Sigmoid colon (tissue), 7 donors: ENCODE results near the gene TACR1. TPM values are rescaled to one million over a fixed set of nuclear protein-coding genes. Genes with fewer than 3 reads are reported as not detected.

Experiments
- DNase-seq: peaks from one replicate; pipeline ENCODE4 v3.0.0-alpha.2; 2019
- H3K27ac ChIP-seq, 4 donors: fragments of 200-600 bp; sonication (generic); one replicate each; pipeline ENCODE4 v1.5.1; 2016 to 2019; ENCODE audit warnings: mild to moderate bottlenecking in 1 of 4
- H3K27me3 ChIP-seq, 3 donors: fragments of 200-600 bp; sonication (generic); one replicate each; pipeline ENCODE4 v1.5.1; 2019; ENCODE audit warnings: mild to moderate bottlenecking in 1 of 3
- H3K36me3 ChIP-seq, 4 donors: fragments of 200-600 bp; sonication (generic); one replicate each; pipeline ENCODE4 v1.5.1; 2016 to 2019
- H3K4me1 ChIP-seq, 4 donors: fragments of 200-600 bp; sonication (generic); one replicate each; pipeline ENCODE4 v1.5.1; 2017 to 2019
- H3K4me3 ChIP-seq, 4 donors: fragments of 200-600 bp; sonication (generic); one replicate each; pipeline ENCODE4 v1.5.1; 2017 to 2019; ENCODE audit warnings: mild to moderate bottlenecking in 2 of 4, moderate library complexity in 1 of 4
- H3K9me3 ChIP-seq, 4 donors: fragments of 200-600 bp in 3 of 4; sonication (generic) in 3 of 4; one replicate each; pipeline versions ENCODE4 v1.5.1 to v1.6.1; 2013 to 2019
- CTCF ChIP-seq, 4 experiments: fragments of 450-650 bp in 3 of 4; fragments of 200-600 bp in 1 of 4; IDR thresholded peaks; one replicate each; pipeline ENCODE4 v1.5.1; 2016 to 2019; ENCODE audit warnings: antibody characterized with exemption in 4 of 4, mild to moderate bottlenecking in 3 of 4, moderate library complexity in 2 of 4
- EP300 ChIP-seq, 4 donors: sonication (generic); formaldehyde crosslinking; IDR thresholded peaks; one replicate each; pipeline ENCODE4 v1.6.1; 2017; ENCODE audit warnings: antibody characterized with exemption in 4 of 4
- POLR2A ChIP-seq, 2 donors: fragments of 450-650 bp; IDR thresholded peaks; one replicate each; pipeline ENCODE4 v1.6.1; 2016; ENCODE audit warnings: antibody characterized with exemption in 2 of 2, mild to moderate bottlenecking in 2 of 2, moderate library complexity in 2 of 2
- POLR2AphosphoS5 ChIP-seq, 4 donors: sonication (generic); formaldehyde crosslinking; IDR thresholded peaks; one replicate each; pipeline ENCODE4 v1.6.1; 2017; ENCODE audit warnings: antibody characterized with exemption in 4 of 4
- WGBS, 2 donors: extraction: QIAGEN DNeasy Blood & Tissue Kit; methylation state at CpG; one replicate each; pipeline ENCODE4 v1.1.7; 2013; 5-methylcytosine and 5-hydroxymethylcytosine counted together
- intact Hi-C: fragments of 100-400 bp; cut with DNase I; formaldehyde crosslinking; loops from one replicate; pipeline ENCODE4 v1.15.1; 2023
- polyA plus RNA-seq, 3 donors: library from polyadenylated mRNA; stranded (reverse); fragments of 200-250 nt; gene quantifications; one replicate each; pipeline ENCODE4 v1.2.3, GENCODE V29; 2013
- total RNA-seq, 4 donors: library from RNA; depleted of rRNA; stranded (reverse); fragments of >200 nt; gene quantifications; one replicate each; pipeline ENCODE4 v1.1.0, GENCODE V29; 2016
- donor health status: healthy with polysubstance abuse.
- donor health status: Bipolar disorder and iron deficiency.
- donor health status: healthy.

TACR1 gene
- total and polyA plus RNA-seq, 7 donors, result 0.22 to 2.5 (median 0.99) TPM; not detected in 2

GRCh38 chr2:75047189-75047991 lies 151.9 kb downstream of the TACR1 start:
- no peaks in the 10 kb centered on the region for H3K36me3 ChIP-seq
- peaks cover 0 to 50% (median 35%) of the 10 kb centered on the region in 4 donors for H3K4me1 ChIP-seq
- intact Hi-C loops, result no loop called here
- TF ChIP-seq CTCF (IDR thresholded peaks at IDR 0.05) (no peak), EP300 (IDR thresholded peaks at IDR 0.05) (no peak), POLR2AphosphoS5 (IDR thresholded peaks at IDR 0.05) (no peak), POLR2A (IDR thresholded peaks at IDR 0.05) (no peak)
- peak overlapping the region in 2 of 4 donors; percentile 33 to 55 for H3K27ac ChIP-seq
- DNase-seq, result no peak
- no peak overlapping the region for H3K4me3 ChIP-seq
- H3K27me3 ChIP-seq, result no peaks in the 10 kb centered on the region
- WGBS, 2 donors, result 72 to 92% methylated on average over 2 of the region's 2 CpGs
- H3K9me3 ChIP-seq, result no peaks in the 10 kb centered on the region

GRCh38 chr2:75045526-75046050 lies 153.7 kb downstream of the TACR1 start:
- Histone ChIP-seq H3K36me3 (no peaks in the 10 kb centered on the region), H3K4me1 (peaks cover 0 to 63% (median 44%) of the 10 kb centered on the region in 4 donors), H3K27ac (peak overlapping the region in 1 of 4 donors; percentile 25), H3K4me3 (no peak overlapping the region), H3K9me3 (no peaks in the 10 kb centered on the region), H3K27me3 (no peaks in the 10 kb centered on the region)
- WGBS, 2 donors, result 69 to 86% methylated on average over 4 of the region's 4 CpGs
- no peak for TF ChIP-seq POLR2AphosphoS5 (IDR thresholded peaks at IDR 0.05)
- TF ChIP-seq POLR2A (IDR thresholded peaks at IDR 0.05), result no peak
- TF ChIP-seq EP300 (IDR thresholded peaks at IDR 0.05), result no peak
- TF ChIP-seq CTCF (IDR thresholded peaks at IDR 0.05), result no peak
- intact Hi-C loops, result no loop called here
- no peak for DNase-seq

GRCh38 chr2:75044291-75044690 lies 155.0 kb downstream of the TACR1 start:
- TF ChIP-seq EP300 (IDR thresholded peaks at IDR 0.05), result no peak
- TF ChIP-seq POLR2AphosphoS5 (IDR thresholded peaks at IDR 0.05), result no peak
- no peak for TF ChIP-seq CTCF (IDR thresholded peaks at IDR 0.05)
- no peak for TF ChIP-seq POLR2A (IDR thresholded peaks at IDR 0.05)
- H3K4me1 ChIP-seq, result peaks cover 0 to 63% (median 44%) of the 10 kb centered on the region in 4 donors
- no peak overlapping the region for H3K4me3 ChIP-seq
- no peak for DNase-seq
- H3K27me3 ChIP-seq, result no peaks in the 10 kb centered on the region
- no peaks in the 10 kb centered on the region for H3K36me3 ChIP-seq
- intact Hi-C loops, result no loop called here
- no peaks in the 10 kb centered on the region for H3K9me3 ChIP-seq
- H3K27ac ChIP-seq, result no peak overlapping the region
- 91 to 94% methylated on average over 2 of the region's 2 CpGs for WGBS, 2 donors

- no peaks in the 10 kb centered on the region for H3K27me3 ChIP-seq
- H3K36me3 ChIP-seq, result no peaks in the 10 kb centered on the region
- TF ChIP-seq CTCF (IDR thresholded peaks at IDR 0.05) (no peak), POLR2A (IDR thresholded peaks at IDR 0.05) (no peak), EP300 (IDR thresholded peaks at IDR 0.05) (no peak), POLR2AphosphoS5 (IDR thresholded peaks at IDR 0.05) (no peak)
- intact Hi-C loops, result no loop called here
- DNase-seq, result no peak
- H3K9me3 ChIP-seq, result no peaks in the 10 kb centered on the region
- H3K27ac ChIP-seq, result no peak overlapping the region
- no peak overlapping the region for H3K4me3 ChIP-seq
- 84 to 92% methylated on average over 1 of the region's 1 CpG for WGBS, 2 donors
- H3K4me1 ChIP-seq, result peaks cover 0 to 52% (median 36%) of the 10 kb centered on the region in 4 donors
Measured at GRCh38 chr2:75042823-75043222, 156.5 kb downstream of the TACR1 start.
